UCSD-AML1 (cell line): ENCODE results near the gene EIPR1.
"Not testable (repeated sequence)": the region's sequence is repeated elsewhere in the genome, so short reads cannot be mapped to it uniquely, and the experiment has no call there.

ENCODE experiments used
- DNase-seq: peaks from one replicate; lab custom pipeline; 2025; ENCODE audit not compliant: unreplicated experiment; lab: John Stamatoyannopoulos, UW

EIPR1 gene

DNA sequence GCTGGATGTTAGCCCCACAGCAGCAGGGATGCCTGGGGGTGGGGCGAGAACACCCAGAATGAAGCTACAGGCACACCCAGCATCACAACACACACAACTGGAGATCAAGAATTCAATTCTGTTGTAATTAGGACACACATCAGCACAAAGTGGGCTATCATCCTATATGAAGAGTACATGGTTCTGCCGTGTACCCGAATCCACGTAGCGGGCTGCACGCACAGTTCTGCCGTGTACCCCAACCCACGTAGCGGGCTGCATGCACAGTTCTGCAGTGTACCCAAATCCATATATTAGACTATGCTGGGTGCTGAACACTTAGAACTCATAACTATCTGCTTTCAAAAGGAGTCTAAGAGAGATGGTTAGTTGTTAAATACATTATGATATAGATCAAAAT, 86.5 kb downstream of the EIPR1 start:
- no peak for DNase-seq

GRCh38 chr2:3290655-3291054, 87.0 kb downstream of the EIPR1 start:
- no peak for DNase-seq

- no peak for DNase-seq
Observed at GRCh38 chr2:3289971-3290370, 87.6 kb downstream of the EIPR1 start.

GRCh38 chr2:3289526-3289925, 88.1 kb downstream of the EIPR1 start:
- no peak for DNase-seq

- DNase-seq = no peak
Observed at GRCh38 chr2:3289171-3289515, 88.5 kb downstream of the EIPR1 start.

DNA sequence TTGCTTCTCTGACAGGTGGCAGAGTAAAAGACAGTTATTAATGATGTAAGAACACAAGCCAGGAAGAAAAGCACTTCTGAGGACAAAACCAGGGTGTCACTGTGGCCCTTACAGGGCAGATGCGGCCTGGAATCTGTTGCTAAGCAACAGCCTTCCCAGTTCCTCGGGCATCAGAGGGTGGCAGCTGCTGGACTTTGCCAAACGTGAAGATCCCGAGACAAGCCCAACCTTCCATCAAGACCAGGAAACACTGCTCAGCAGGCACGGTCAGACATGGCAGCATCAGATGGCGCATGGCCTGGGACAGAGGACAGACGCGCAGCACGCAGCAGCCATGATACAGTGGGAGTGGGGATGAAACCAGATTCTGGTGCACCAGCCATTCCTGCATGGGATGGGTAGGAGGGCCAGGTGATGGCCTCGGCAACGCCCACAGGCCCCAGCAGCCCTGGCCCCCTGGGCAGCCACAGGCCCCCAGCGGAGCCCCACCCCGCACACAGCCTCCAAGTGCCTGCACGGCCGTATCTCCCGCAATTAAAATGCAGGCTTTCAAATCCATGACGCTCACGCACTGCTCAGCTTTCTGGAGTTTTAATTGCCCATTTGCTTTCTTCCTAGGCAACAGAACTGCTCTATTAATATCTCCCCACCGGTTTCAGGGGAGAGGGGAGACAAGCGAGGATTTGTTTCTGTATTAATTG, 89.0 kb downstream of the EIPR1 start:
- DNase-seq = no peak

GRCh38 chr2:3287896-3288295, 89.7 kb downstream of the EIPR1 start:
- DNase-seq = no peak

DNA sequence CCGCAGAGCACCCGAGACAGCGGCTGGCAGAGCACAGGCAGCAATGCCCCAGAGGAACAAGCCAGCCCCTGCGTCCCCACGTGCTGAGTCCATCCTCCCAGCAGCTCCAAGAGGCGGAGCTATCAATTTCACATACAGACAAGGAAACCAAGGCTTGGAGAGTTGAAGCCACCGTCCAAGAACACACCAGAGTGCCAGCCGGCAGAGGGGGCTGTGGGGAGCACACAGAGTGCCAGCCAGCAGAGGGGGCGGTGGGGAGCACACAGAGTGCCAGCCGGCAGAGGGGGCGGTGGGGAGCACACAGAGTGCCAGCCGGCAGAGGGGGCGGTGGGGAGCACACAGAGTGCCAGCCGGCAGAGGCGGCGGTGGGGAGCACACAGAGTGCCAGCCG, 91.0 kb downstream of the EIPR1 start:
- DNase-seq = not testable (repeated sequence)

DNA sequence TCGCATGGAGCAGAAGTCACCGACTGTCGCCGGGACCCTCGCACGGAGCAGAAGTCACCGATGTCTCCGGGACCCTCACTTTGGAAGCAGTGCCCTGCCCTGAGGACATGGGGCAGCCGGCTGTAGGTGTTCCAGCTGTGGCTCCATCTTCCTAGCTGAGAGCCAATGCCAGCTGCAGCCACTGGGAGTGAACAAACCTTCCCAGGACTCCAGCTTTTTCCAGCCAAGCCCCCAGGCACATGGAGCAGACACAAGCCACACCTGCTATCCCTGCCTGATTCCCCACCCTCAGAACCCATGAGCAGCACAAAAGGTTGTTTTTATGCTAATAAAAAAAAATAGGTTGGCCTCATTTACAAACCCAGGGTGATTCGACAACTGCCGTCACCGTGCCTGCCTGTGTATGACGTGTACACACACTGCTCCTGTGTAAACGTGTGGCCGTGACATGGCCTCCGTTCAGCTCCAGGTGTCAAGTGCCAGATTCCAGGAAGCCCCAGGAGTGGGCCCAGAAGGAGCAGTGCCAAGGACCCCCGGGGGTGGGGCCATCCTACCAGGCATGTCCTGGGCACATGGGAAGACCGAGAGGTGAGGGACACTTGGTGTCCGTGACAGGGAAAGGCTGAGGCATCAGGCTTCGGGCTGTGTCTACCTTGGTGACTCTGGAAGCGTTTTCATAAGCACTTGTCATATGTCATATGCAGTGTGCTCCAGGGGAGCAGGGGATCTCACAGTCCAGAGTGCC, 91.5 kb downstream of the EIPR1 start:
- DNase-seq = no peak

GRCh38 chr2:3284657-3285630, 92.7 kb downstream of the EIPR1 start:
- DNase-seq = no peak

- not testable (repeated sequence) for DNase-seq
Observed at GRCh38 chr2:3283876-3284656, 93.6 kb downstream of the EIPR1 start.

- DNase-seq = no peak
Observed at GRCh38 chr2:3283206-3283605, 94.4 kb downstream of the EIPR1 start.

GRCh38 chr2:3282056-3282998, 95.3 kb downstream of the EIPR1 start:
- no peak for DNase-seq

DNA sequence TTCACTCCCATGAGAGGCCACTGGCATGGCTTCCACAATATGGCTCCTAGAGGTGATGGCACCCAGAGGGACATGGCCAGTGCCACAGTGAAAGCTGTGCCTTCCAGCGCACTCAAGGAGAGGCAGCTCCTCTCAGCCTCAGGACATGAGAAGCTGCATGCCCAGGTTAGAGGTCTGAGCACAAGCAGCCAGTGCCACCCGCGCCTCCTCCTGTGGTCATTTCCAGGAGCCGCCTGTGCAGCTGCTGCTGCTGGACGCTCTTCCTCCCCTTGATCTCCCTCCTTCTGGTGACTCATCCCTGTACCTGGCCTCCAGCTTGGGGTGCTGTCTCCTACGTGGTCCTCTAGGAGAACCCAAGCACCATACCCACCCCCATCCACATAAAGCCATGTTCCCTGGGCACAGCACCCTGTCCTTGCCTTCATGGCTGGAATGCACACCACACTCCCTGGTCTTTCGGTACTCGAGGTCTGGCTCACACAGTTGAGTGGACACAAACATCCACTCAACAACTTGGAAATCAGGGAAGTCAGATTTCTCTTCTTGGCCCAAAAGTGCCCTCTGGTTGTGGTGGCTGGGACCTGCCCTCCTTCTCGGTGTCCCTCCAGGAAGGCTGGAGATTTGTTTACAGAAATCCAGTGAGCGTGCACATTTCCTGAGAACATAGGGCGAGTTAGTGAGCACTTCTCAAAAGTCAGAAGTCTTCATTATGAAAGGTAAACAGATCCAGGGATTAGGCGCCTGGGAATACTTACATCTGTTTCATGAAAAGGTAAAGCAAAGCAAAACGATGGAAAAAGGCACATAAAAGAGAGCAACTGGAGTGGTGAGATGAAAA, 96.7 kb downstream of the EIPR1 start:
- no peak for DNase-seq

GRCh38 chr2:3280197-3280596, 97.4 kb downstream of the EIPR1 start:
- no peak for DNase-seq

DNA sequence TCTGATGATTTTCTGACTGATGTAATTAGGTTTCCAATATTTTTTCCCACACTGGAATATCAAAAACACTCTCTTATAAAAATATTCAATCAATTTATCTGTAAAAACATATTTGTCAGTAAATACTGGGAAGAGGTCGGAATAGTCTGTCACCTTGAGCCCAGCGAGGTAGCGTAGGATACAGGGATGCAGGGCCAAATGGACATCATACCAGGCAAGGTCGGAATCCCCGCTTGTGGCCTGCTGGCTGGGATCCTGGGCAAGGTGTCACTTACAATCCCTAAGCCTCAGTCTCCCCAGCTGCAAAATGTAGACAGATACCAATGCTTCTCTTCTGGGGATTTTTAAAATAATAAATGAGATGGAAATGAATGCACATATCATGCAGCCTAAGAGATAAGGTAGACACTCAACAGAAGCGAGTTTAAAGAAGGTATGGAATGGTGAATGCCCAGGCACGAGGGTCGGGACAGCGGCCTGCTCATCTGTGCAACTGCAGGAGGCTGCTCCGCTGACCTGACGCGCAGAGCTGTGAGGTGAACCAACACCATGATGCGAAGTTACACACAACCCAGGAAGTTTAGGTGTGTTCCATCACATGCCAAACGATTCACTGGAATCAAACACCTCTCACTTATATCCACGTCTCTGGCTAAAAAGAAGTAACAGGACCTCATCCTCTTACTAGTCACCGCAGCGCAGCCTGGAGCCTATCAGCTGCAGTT, 98.2 kb downstream of the EIPR1 start:
- no peak for DNase-seq

DNA sequence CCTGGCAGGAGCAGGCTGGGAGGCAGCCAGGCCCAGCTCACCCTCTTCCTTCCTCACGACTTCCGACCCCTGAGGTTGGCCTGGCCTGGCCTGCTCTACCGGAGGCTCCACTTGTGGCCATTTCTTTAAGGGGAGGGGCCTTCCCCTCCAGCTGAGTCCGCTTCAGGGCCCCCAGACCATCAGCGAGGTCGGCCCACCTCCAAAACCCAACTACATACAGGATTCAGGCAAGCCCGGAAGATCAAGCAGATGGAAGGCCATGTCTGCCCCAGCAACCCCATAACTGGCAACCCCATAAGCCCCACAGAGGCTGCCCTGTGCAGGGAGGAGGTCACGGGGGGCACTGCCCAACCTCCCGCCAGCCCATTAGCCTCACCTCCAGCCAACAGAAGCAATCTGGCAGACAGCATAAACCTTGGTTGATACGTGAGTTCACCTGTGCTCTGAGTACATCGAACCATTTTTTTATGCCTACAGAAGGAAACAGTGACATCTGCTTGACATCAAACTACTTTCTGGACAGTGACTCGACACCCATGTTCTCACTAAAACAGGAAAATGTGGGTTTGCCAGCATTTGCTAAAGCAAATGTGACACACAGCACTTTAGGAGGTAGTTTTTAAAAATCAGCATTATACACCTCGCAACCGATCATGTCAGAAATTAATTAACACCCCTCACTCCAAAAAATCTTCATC, 98.9 kb downstream of the EIPR1 start:
- DNase-seq = no peak
